Activated CD8-positive, alpha-beta memory T cell treated with anti-CD3 and anti-CD28 coated beads, Interleukin-2, amount 50 U/mL, for 1 hour (primary cell): ENCODE results near the gene EGR4.

Source experiments
- DNase-seq: peaks from one replicate; pipeline ENCODE4 v3.0.0-alpha.2; 2020; ENCODE audit errors: extremely low read depth

EGR4 gene

DNA sequence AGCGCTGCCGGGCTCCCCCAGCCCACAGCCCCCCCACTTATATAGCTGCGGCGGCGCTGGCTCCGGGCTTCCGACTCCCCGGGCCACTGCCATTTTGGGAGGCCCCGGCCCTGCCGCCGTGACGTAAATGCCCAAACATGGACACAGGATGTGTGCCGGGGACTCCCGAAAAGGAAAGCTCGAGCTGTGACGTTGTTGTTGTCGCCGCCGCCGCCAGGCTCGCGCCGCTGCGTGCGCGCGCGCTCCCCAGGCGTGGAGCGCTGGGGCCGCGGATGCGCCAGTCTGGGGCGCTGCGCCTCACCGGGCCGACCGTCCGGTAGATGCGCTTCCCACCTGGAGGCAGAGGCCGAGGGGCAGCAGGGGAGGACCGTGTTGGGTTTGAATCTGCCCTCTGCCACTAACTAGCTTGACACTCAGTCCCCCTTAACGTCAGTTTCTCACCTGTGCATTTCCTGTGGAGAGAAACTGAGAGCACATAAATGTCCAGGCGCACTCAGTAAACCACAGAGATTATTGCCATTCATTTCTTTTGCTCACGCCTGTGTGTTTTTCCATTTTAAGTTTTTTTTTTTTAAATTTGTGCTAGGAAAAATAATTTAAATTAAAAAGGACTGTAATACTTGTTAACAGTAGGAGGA lies at the start of gene EGR4:
TSS of gene EGR4 (minus strand) at position 15 of the 638 bp plus-strand sequence. CDS start 231 bp downstream, outside the sequence.
- peak; percentile 76 for DNase-seq

GRCh38 chr2:73341039-73341438 lies 47.7 kb upstream of the EGR4 start:
- DNase-seq = no peak

GRCh38 chr2:73339201-73339600 lies 45.9 kb upstream of the EGR4 start:
- DNase-seq = no peak

- DNase-seq = no peak
Measured at GRCh38 chr2:73337828-73338227, 44.5 kb upstream of the EGR4 start.

- no peak for DNase-seq
Measured at GRCh38 chr2:73334620-73335019, 41.3 kb upstream of the EGR4 start.

- no peak for DNase-seq
Measured at GRCh38 chr2:73334045-73334444, 40.7 kb upstream of the EGR4 start.

DNA sequence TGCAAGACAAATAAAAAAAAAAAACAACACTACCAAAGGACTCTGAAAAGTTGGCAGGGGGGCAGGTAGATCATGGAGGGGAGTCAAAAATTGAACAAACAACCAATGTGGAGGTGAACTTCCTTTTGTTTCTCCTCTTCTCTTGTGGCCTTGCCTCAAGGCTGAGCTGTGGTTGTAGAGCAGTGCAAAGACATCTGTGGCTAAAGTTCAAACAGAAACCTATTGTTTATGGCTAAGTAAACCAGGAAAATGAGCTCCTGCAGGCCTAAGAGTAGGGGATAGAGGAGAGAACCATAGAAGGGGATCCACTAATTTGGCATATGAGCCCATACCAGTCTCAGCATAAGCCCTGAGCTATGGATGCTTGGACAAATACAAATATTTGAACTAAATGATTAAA lies 40.2 kb upstream of the EGR4 start:
- no peak for DNase-seq

GRCh38 chr2:73324126-73324725 lies 30.9 kb upstream of the EGR4 start:
- DNase-seq = no peak

DNA sequence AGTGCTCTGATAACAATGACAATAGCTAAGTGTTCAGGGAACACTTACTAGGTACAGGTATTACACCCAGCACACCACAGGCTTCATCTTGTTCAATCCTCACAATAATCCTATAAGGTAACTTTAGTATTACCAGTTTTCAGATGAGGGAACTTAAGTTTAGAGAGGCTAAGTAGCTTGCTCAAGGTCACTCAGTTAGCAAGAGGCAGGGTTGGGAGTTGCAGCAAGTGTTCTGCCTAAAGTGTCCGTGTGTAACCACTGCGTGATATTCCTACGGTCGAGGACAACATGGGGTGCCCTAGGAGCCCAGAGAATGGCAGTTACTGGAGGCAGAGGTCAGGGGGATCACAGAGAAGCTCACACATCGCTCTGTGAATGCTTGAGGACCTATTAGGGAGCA lies 30.2 kb upstream of the EGR4 start:
- DNase-seq = no peak

DNA sequence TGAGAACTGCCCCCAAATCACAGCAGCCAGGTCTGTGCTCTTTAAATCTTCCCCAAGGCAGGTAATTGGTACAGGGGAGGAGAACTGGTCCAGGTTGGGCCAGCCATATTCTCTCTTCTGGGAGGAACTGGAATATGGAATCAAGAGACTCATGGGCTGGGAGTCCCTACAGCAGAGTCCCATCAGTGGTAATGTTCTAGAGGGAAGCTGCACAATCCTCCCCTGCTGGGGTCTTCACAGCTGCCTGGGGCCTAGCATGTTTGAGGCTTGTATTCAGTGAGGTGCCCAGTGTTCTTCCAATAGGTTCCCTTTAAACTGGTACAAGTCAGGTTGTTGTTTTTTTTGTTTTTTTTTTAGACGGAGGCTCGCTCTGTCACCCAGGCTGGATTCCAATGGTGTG lies 21.1 kb upstream of the EGR4 start:
- DNase-seq = no peak

DNA sequence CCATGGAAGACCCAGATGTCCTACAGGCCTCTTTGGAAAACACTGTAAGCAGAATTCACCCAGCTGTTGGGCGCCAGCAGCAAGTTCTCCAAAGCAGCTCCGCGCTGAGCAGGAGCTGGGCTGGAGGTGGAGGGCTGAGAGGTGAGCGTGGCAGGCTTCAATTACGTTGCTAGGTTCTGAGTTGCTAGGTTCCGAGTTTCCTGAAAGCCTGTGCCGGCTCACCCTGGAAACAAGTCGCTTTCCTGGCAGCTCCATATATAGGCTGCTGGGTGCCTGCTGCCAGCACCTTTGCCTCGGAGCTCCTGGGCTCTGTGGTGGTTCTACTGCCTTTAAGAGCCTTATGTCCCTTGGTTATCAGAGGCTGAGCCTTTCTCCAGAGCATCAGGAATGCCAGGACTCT lies 14.4 kb upstream of the EGR4 start:
- DNase-seq = no peak

GRCh38 chr2:73301636-73302035 lies 8.3 kb upstream of the EGR4 start:
- DNase-seq = no peak

GRCh38 chr2:73300926-73301325 lies 7.6 kb upstream of the EGR4 start:
- no peak for DNase-seq

GRCh38 chr2:73297586-73297985 lies 4.2 kb upstream of the EGR4 start:
- no peak for DNase-seq

- no peak for DNase-seq
Measured at GRCh38 chr2:73297151-73297559, 3.8 kb upstream of the EGR4 start.

DNA sequence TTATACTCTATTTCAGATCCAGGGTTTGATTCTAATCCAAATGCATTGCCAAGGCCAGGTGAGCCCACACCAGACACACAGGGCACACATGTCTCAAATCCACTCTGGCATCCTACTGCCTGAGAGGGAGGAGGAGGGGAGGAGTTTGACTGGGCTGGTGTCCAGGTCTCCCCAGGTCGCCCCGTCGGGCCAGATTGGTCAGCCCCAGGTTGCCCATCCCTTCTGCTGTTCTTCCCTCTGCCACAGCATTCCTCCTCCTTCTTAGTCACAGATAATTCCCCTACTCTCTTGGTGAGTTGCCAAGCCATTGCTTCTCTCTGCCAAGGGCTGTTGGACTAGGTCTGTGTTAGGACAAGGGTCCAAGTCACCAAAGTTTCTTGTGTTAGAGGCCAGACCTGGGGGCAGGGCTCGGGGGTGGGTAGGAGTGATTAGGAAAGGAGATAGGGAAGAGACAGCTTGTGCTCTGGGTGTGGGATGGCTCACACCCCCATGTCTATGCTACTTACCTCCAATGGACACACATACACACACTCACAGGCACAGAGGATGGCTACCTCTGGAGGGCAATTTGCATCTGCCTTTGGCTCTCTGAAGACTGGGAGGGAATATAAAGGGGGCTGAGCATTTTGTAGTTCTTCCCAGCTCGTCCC lies 2.5 kb upstream of the EGR4 start:
- DNase-seq = no peak

DNA sequence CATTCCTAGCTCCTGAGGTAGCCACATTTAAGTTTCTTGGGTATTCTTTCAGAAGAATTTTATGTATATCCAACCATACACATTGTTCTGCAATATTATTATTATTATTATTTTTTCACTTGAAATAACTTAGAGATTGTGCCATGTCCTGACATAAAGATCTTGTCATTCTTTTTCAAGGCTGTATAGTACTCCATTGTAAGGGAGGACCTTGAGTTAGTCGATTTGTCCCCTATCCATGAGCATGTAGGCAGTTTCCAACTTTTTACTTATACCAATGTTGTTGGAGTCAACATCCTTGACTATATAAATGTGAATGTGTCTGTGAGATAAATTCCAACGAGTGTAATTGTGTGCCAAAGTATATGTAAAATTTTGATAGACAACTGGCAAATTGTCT lies 891 bp upstream of the EGR4 start:
- DNase-seq = no peak

DNA sequence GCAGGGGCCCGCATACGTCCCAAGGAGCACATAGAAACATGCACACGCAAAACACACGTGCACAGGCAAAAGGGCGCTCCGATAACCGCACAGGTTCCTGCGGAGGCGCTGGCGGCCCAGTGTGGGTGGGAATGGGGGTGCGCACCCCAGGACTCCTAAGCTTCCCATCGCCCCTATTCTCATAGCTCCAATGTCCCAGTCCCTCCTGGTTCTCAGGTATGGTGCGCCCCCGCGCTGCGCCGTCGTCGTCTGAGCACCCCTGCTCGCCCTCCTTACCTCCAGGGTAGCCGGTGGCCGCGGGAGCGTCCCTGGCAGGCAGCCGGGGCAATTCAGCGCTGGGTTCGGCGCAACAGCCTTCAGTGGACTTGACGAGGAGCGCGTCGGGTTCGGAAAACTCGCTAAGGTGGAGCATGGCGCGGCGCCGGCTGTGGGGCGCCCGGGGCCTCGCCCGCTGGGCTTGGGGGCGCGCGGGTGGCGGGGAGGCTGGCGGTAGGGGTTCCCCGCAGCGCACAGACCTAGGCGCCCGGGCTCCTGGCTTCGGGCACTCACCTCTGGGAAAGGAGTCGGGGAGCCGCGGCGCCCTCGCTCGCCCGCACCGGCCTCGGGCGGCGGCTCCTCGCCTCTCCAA lies 328 bp downstream of the EGR4 start:
- DNase-seq = no peak

DNA sequence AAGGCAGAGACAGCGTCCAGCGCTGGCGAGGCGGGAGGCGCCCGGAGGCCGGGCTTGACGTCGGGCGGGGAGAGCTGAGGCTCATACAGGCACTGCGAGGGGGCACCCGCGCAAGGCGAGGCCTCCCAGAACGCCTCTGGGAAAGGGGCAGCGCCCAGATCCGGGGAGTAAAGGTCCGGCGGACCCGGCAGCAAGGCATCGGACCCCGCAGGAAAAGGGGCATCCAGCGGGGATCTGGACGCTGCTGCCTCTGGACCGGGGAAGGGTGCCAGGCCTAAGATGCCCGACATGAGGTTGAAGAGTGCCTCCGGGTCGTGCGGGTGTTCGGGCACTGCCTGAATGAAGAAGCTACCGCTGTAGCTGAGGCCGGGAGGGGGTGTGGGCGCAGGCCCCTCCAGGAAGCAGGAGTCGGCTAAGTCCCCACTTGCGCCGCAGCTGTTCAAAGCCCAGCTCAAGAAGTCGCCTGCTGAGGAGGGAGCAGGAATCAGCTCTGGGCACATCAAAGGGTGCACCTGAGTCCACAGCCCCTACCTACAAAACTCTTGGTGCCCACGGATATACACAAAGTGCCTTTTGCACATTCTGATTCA lies 937 bp downstream of the EGR4 start:
- no peak for DNase-seq

DNA sequence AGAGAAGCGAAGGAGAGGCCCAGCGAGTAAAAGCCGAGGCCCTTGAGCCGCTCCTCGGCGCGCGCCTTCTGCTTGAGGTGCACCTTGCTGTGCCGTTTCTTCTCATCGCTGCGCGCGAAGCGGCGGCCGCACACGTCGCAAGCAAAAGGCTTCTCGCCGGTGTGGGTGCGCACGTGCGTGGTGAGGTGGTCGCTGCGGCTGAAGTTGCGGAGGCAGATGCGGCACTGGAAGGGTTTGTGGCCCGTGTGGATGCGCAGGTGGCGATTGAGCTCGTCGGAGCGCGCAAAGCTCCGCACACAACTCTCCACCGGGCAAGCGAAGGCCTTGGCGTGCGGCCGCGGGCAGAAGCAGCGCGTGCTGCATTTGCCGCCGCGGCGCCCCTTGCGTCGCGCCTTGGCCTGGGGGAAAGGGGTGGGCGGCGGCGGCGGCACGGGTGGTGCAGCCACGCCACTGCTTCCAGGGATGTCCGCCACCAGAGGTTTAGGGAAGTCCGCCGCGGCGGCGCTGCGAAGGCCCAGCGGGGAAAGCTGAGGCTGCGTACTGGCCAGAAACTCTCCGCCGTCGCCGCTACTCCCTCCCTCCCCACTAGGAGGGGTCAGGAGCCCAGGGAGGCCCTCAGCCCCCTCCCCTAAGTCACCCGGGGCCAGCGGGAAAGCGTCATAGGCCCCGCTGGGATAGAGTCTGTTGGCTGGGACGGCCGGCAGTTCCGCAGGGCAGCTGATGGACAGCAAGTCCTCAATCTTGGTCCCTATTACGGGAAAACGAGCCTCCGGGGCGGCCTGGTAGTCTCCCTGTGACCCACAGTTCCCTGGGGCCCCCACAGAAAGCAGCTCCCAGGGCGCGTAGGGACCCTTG lies 1.7 kb downstream of the EGR4 start:
- DNase-seq = no peak

GRCh38 chr2:73291093-73291460 lies 2.3 kb downstream of the EGR4 start:
- no peak for DNase-seq
